GM12892 (cell line): ENCODE results near the gene NR3C1.

Experiments used
- DNase-seq: peaks from one replicate; pipeline ENCODE4 v3.0.0; 2011; ENCODE audit not compliant: insufficient read length
- FAIRE-seq: peaks from 2 replicates; lab custom pipeline; 2011; peaks lifted over from hg19 to GRCh38; lab: Jason Lieb, UNC
- POLR2A ChIP-seq: IDR thresholded peaks from 2 replicates; pipeline ENCODE4 v1.6.1; 2011; ENCODE audit warnings: low read depth, low read length, control low read depth
- POLR2AphosphoS5 ChIP-seq: IDR thresholded peaks from 2 replicates; pipeline ENCODE4 v1.6.1; 2011; ENCODE audit warnings: low read depth, low read length, control low read depth
- TAF1 ChIP-seq: IDR thresholded peaks from 2 replicates; pipeline ENCODE4 v1.6.1; 2011; ENCODE audit warnings: low read depth, mild to moderate bottlenecking, control low read depth, low read length, borderline replicate concordance

Gene NR3C1

DNA sequence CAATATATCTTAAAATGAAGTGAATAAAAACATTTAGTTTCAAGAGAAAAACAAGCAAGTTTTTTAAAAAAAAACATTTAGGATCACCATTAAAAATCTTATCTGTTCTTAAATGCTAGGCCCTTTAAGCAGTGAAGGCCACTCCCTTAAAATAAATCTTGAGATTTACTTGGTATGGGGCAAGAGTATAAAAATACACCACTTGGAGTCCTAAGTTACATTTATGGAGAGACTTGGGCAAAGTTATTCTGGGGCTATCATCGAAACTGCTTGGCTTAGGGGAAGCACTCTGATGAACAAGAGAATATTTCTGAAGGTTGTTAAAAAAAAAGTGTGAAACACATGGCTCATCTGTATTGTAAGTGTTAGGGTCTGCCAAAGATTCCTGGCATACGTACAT is 97.4 kb downstream of the NR3C1 start:
- no peak for FAIRE-seq
- no peak for DNase-seq
- TF ChIP-seq TAF1 (no peak), POLR2A (no peak), POLR2AphosphoS5 (no peak)

- TF ChIP-seq POLR2A (no peak), POLR2AphosphoS5 (no peak), TAF1 (no peak)
- FAIRE-seq: no peak
- no peak for DNase-seq
These were observed 98.5 kb downstream of the NR3C1 start for GRCh38 chr5:143304836-143305475.

GRCh38 chr5:143302341-143303045 is 101.0 kb downstream of the NR3C1 start:
- FAIRE-seq (no peak), DNase-seq (no peak)
- TF ChIP-seq POLR2AphosphoS5: no peak

- no peak for DNase-seq
- FAIRE-seq: peak; percentile 74
- TF ChIP-seq POLR2A (no peak), POLR2AphosphoS5 (no peak), TAF1 (no peak)
These were observed 105.7 kb downstream of the NR3C1 start for GRCh38 chr5:143297756-143298155.

DNA sequence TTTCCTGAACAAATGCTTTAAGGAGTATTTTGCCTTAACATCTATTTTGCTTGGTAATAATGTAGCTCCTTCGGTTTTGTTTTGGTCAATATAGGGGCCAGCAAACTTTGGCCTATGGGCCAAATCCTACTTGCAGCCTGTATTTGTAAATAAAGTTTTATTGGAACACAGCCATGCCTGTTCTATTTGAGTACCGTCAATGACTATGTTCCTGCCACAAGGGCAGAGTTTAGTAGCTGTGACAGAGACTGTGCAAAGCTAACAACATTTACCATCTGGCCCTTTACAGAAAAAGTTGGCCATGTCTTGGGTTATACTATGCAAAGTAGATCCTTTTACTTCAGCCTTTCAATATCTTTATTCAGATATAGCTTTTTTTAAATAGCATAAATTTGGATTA is 113.4 kb downstream of the NR3C1 start:
- no peak for DNase-seq
- TF ChIP-seq POLR2A: no peak
- FAIRE-seq: peak; percentile 21

DNA sequence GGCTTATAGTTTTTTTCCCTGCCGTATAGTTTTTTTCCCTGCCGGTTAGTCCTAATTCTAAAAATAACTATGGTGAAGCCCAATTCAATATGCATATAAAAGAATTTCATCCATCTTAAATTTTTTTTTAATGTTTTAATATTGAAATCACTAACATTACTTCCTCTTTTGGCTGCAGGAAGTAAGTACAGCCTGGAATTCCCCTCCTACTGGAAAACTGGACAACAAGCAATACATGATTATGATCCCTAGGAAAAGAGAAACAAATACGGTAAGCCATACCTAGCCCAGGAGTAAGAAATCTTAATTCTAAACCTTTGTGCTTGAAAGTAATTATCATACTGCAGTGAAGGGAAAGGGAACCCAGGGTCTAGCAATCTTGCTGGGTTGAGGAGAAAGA is 119.0 kb downstream of the NR3C1 start:
- no peak for FAIRE-seq
- no peak for TF ChIP-seq POLR2AphosphoS5
- no peak for TF ChIP-seq TAF1
- no peak for TF ChIP-seq POLR2A
- DNase-seq: no peak

DNA sequence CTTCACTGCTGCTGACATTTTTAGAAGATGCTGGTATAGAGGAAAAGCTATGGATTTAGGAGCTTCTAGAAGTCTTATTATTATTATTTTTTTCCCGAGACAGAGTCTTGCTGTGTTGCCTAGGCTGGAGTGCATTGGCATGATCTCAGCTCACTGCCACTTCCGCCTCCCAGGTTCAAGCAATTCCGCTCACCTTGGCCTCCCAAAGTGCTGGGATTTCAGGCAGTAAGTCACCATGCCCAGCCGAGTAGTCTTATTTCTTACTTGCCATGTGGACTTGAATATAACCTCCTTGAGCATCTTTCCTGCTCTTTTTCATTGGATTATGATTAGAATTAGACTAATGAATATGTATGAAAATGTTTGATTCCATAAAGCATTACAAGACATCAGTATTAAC is 119.5 kb downstream of the NR3C1 start:
- FAIRE-seq: no peak
- no peak for DNase-seq
- TF ChIP-seq TAF1: no peak
- TF ChIP-seq POLR2A: no peak
- no peak for TF ChIP-seq POLR2AphosphoS5

DNA sequence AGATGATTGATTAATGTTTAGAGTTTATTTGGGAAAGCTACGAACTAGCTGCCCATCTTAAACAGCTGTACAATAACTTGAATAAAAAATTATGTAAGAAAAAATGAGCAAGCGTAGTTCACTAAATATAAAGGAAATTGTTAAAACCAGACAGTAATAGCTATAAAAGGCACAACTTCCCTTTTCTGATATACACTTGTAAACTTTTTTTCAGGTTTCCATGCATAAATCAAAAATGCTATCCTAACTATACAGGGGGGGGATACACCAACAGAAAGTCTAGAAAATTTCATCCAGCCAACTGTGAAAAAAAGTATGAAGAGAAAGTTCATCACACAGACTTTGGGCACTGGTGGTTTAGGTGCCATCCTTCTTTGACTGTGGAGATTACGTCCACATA is 122.3 kb downstream of the NR3C1 start:
- no peak for FAIRE-seq
- no peak for DNase-seq
- no peak for TF ChIP-seq TAF1
- TF ChIP-seq POLR2A: no peak
- no peak for TF ChIP-seq POLR2AphosphoS5

DNA sequence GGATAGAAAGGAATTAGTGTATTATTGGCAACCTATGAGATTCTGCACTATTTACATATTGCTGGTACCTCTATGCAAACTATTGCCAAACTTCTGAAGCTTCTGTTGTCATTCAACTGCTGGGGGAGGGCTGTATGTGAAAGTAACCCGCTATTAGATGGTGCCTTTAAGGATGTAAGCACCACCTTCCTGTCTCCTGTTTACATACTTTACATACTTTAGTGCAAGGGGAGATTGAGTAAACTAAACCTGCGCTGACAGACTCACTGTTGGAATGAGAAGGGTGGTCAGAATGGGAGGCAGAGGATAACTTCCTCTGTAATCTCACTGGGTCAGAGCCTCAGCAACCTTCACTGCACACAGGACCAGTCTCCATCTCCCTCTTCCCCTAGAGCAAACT is 123.8 kb downstream of the NR3C1 start:
- DNase-seq: no peak
- no peak for TF ChIP-seq POLR2AphosphoS5
- no peak for TF ChIP-seq POLR2A
- TF ChIP-seq TAF1: no peak
- no peak for FAIRE-seq

GRCh38 chr5:143277536-143277935 is 126.0 kb downstream of the NR3C1 start:
- no peak for DNase-seq
- TF ChIP-seq POLR2A (no peak), TAF1 (no peak), POLR2AphosphoS5 (peak; percentile 60; the same call in 1 of the 2 replicates)
- no peak for FAIRE-seq

GRCh38 chr5:143275512-143276363 is 127.7 kb downstream of the NR3C1 start:
- FAIRE-seq (peak; percentile 14), DNase-seq (no peak)
- TF ChIP-seq POLR2AphosphoS5: peak; percentile 71; the same call in 1 of the 2 replicates
- TF ChIP-seq POLR2A: peak; percentile 53; the same call in 1 of the 2 replicates
- no peak for TF ChIP-seq TAF1
